Nephron progenitor cell (in vitro differentiated cells): ENCODE data around the gene SLC38A3.
A peak's percentile ranks its signal among the peaks of the same experiment; 100 is the strongest.

Experiments used
- DNase-seq: peaks from one replicate; pipeline ENCODE4 v3.0.0; 2021
- H3K27ac Mint-ChIP-seq: 2 replicates; pipeline ENCODE4 v1.8.0; 2021; ENCODE audit warnings: mild to moderate bottlenecking, moderate library complexity, mixed read lengths
- H3K27me3 Mint-ChIP-seq: 2 replicates; pipeline ENCODE4 v1.8.0; 2021; ENCODE audit warnings: mild to moderate bottlenecking, low read depth, mixed read lengths; ENCODE audit not compliant: poor library complexity
- H3K36me3 Mint-ChIP-seq: 2 replicates; pipeline ENCODE4 v1.8.0; 2021; ENCODE audit warnings: low read depth, mixed read lengths
- H3K4me1 Mint-ChIP-seq: 2 replicates; pipeline ENCODE4 v1.8.0; 2021; ENCODE audit warnings: mixed read lengths
- H3K4me3 Mint-ChIP-seq: 2 replicates; pipeline ENCODE4 v1.8.0; 2021; ENCODE audit warnings: mild to moderate bottlenecking, moderate library complexity, mixed read lengths
- H3K9me3 Mint-ChIP-seq: 2 replicates; pipeline ENCODE4 v1.8.0; 2021; ENCODE audit warnings: mild to moderate bottlenecking, moderate library complexity, mixed read lengths
- CTCF ChIP-seq: fragments of 200-600 bp; sonication (generic); IDR thresholded peaks from 2 replicates; pipeline ENCODE4 v1.5.0; 2021; ENCODE audit warnings: antibody characterized with exemption

Gene SLC38A3

GRCh38 chr3:50185230-50185629 lies 19.8 kb upstream of the SLC38A3 start:
- no peak for TF ChIP-seq CTCF
- no peak overlapping the region for H3K4me3 Mint-ChIP-seq
- DNase-seq: no peak
- H3K27ac Mint-ChIP-seq: no peak overlapping the region
- H3K27me3 Mint-ChIP-seq: no peaks in the 10 kb centered on the region
- peaks cover 28% of the 10 kb centered on the region for H3K36me3 Mint-ChIP-seq
- no peaks in the 10 kb centered on the region for H3K9me3 Mint-ChIP-seq
- H3K4me1 Mint-ChIP-seq: peaks cover 38% of the 10 kb centered on the region

- Mint-ChIP-seq H3K9me3 (no peaks in the 10 kb centered on the region), H3K4me3 (no peak overlapping the region), H3K4me1 (peaks cover 34% of the 10 kb centered on the region), H3K27me3 (no peaks in the 10 kb centered on the region), H3K36me3 (peaks cover 23% of the 10 kb centered on the region), H3K27ac (peak overlapping the region; percentile 80)
- no peak for TF ChIP-seq CTCF
- DNase-seq: no peak
Measured at GRCh38 chr3:50186096-50186495, 19.0 kb upstream of the SLC38A3 start.

GRCh38 chr3:50187750-50188149 lies 17.3 kb upstream of the SLC38A3 start:
- H3K36me3 Mint-ChIP-seq: peaks cover 12% of the 10 kb centered on the region
- no peaks in the 10 kb centered on the region for H3K9me3 Mint-ChIP-seq
- H3K27ac Mint-ChIP-seq: no peak overlapping the region
- no peak for DNase-seq
- TF ChIP-seq CTCF: no peak
- peaks cover 3% of the 10 kb centered on the region for H3K27me3 Mint-ChIP-seq
- no peak overlapping the region for H3K4me3 Mint-ChIP-seq
- H3K4me1 Mint-ChIP-seq: peaks cover 22% of the 10 kb centered on the region

GRCh38 chr3:50189274-50189673 lies 15.8 kb upstream of the SLC38A3 start:
- peaks cover 7% of the 10 kb centered on the region for H3K27me3 Mint-ChIP-seq
- DNase-seq: peak; percentile 68
- H3K4me3 Mint-ChIP-seq: no peak overlapping the region
- H3K9me3 Mint-ChIP-seq: no peaks in the 10 kb centered on the region
- H3K4me1 Mint-ChIP-seq: peaks cover 14% of the 10 kb centered on the region
- peaks cover 1% of the 10 kb centered on the region for H3K36me3 Mint-ChIP-seq
- H3K27ac Mint-ChIP-seq: peak overlapping the region; percentile 87
- TF ChIP-seq CTCF: peak; percentile 72

- no peak overlapping the region for H3K27ac Mint-ChIP-seq
- no peaks in the 10 kb centered on the region for H3K36me3 Mint-ChIP-seq
- TF ChIP-seq CTCF: no peak
- H3K4me1 Mint-ChIP-seq: peaks cover 20% of the 10 kb centered on the region
- no peaks in the 10 kb centered on the region for H3K9me3 Mint-ChIP-seq
- peaks cover 10% of the 10 kb centered on the region for H3K27me3 Mint-ChIP-seq
- DNase-seq: no peak
- no peak overlapping the region for H3K4me3 Mint-ChIP-seq
Measured at GRCh38 chr3:50189989-50190388, 15.1 kb upstream of the SLC38A3 start.

GRCh38 chr3:50190936-50191660 lies 14.0 kb upstream of the SLC38A3 start, which contains the start of gene GNAT1:
GNAT1 (plus strand) TSS chr3:50191610; CDS start chr3:50191726, 116 bp downstream.
- no peak for DNase-seq
- no peak within 1 kb of the TSS for H3K4me3 Mint-ChIP-seq
- TF ChIP-seq CTCF: no peak
- H3K36me3 Mint-ChIP-seq: no peaks in the 10 kb centered on the region
- H3K27ac Mint-ChIP-seq: no peak within 1 kb of the TSS
- no peaks in the 10 kb centered on the region for H3K9me3 Mint-ChIP-seq
- H3K4me1 Mint-ChIP-seq: peaks cover 26% of the 10 kb centered on the region
- H3K27me3 Mint-ChIP-seq: peaks cover 11% of the 10 kb centered on the region
